IMR-90 (cell line): ENCODE results near the gene FBXW12. TPM values are rescaled to one million over a fixed set of nuclear protein-coding genes. Genes with fewer than 3 reads are reported as not detected.
"Not testable (repeated sequence)": the region's sequence is repeated elsewhere in the genome, so short reads cannot be mapped to it uniquely, and the experiment has no call there.

Source experiments
- ATAC-seq: fragments of 200-7000 bp; cut with Tn5 transposase; 2 replicates; pipeline ENCODE4 v1.9.1; 2020; ENCODE audit warnings: low read depth, mild to moderate bottlenecking, moderate library complexity
- BruUV-seq: library from RNA; stranded (reverse); fragments of 400-500 nt; replicated peaks from 2 replicates; lab custom pipeline; 2021; lab: Mats Ljungman, UMichigan
- CTCF ChIA-PET: fragments of 300-600 bp; formaldehyde crosslinking; extraction: SDS; loops from one replicate; lab custom pipeline; 2021; ENCODE audit warnings: antibody characterized with exemption; lab: Yijun Ruan, JAX
- POLR2A ChIA-PET: fragments of 300-600 bp; sonication (Branson Sonifier 250); formaldehyde crosslinking; loops from one replicate; lab custom pipeline; 2022; ENCODE audit warnings: antibody characterized with exemption; ENCODE audit not compliant: unreplicated experiment; lab: Charles Lee
- DNase-seq: peaks from one replicate; pipeline ENCODE4 v3.0.0; 2013
- H2AFZ ChIP-seq: replicated peaks from 2 replicates; pipeline ENCODE3; 2013; ENCODE audit warnings: low read length, mild to moderate bottlenecking; ENCODE audit not compliant: poor library complexity
- H2AK5ac ChIP-seq: 2 replicates; pipeline ENCODE4 v1.6.1; 2013; ENCODE audit warnings: low read depth, low read length, inconsistent platforms
- H2AK9ac ChIP-seq: replicated peaks from 2 replicates; pipeline ENCODE3; 2013; ENCODE audit warnings: mild to moderate bottlenecking, low read depth, low read length, moderate library complexity; ENCODE audit not compliant: poor library complexity
- H2BK120ac ChIP-seq: 2 replicates; pipeline ENCODE4 v1.6.1; 2013; ENCODE audit warnings: low read depth, low read length, inconsistent platforms
- H2BK15ac ChIP-seq: 3 replicates; pipeline ENCODE4 v1.6.1; 2013; ENCODE audit warnings: low read depth, low read length, inconsistent platforms
- H2BK20ac ChIP-seq: 2 replicates; pipeline ENCODE4 v1.6.1; 2013; ENCODE audit warnings: low read depth, mild to moderate bottlenecking, inconsistent platforms, low read length, moderate library complexity
- H2BK5ac ChIP-seq: 2 replicates; pipeline ENCODE4 v1.6.1; 2013; ENCODE audit warnings: mild to moderate bottlenecking, low read depth, low read length, inconsistent platforms; ENCODE audit not compliant: poor library complexity, severe bottlenecking
- H3K14ac ChIP-seq: replicated peaks from 2 replicates; pipeline ENCODE4 v1.6.1; 2013; ENCODE audit warnings: low read depth, low read length, inconsistent platforms
- H3K18ac ChIP-seq: 2 replicates; pipeline ENCODE4 v1.6.1; 2013; ENCODE audit warnings: low read depth, low read length, control low read depth
- H3K23ac ChIP-seq: 2 replicates; pipeline ENCODE4 v1.6.1; 2013; ENCODE audit warnings: low read depth, low read length, inconsistent platforms
- H3K27ac ChIP-seq: 2 replicates; pipeline ENCODE4 v1.5.1; 2013; ENCODE audit warnings: mild to moderate bottlenecking, control low read depth, low read length; ENCODE audit not compliant: insufficient read depth
- H3K27me3 ChIP-seq: 2 replicates; pipeline ENCODE4 v1.6.1; 2013; ENCODE audit warnings: low read length; ENCODE audit not compliant: control insufficient read depth, insufficient read depth
- H3K36me3 ChIP-seq: 2 replicates; pipeline ENCODE4 v1.6.1; 2013; ENCODE audit warnings: low read length, mixed read lengths; ENCODE audit not compliant: control insufficient read depth, insufficient read depth
- H3K4ac ChIP-seq: 2 replicates; pipeline ENCODE4 v1.6.1; 2013; ENCODE audit warnings: low read depth, low read length, inconsistent platforms
- H3K4me1 ChIP-seq: 2 replicates; pipeline ENCODE4 v1.6.1; 2013; ENCODE audit warnings: low read length, mixed read lengths; ENCODE audit not compliant: control insufficient read depth, insufficient read depth
- H3K4me2 ChIP-seq: 2 replicates; pipeline ENCODE4 v1.6.1; 2013; ENCODE audit warnings: low read depth, mild to moderate bottlenecking, control low read depth, low read length, moderate library complexity
- H3K4me3 ChIP-seq: 2 replicates; pipeline ENCODE4 v1.5.1; 2013; ENCODE audit warnings: low read depth, mild to moderate bottlenecking, control low read depth, low read length, moderate library complexity; ENCODE audit not compliant: insufficient read depth
- H3K56ac ChIP-seq: 2 replicates; pipeline ENCODE4 v1.6.1; 2013; ENCODE audit warnings: low read length, inconsistent platforms; ENCODE audit not compliant: insufficient read depth; ENCODE audit errors: extremely low read depth
- H3K79me1 ChIP-seq, 2 experiments: 2 replicates each; pipeline ENCODE4 v1.6.1; 2013; ENCODE audit warnings: low read length in 2 of 2, inconsistent platforms in 1 of 2, low read depth in 1 of 2
- H3K9ac ChIP-seq: 2 replicates; pipeline ENCODE4 v1.6.1; 2013; ENCODE audit warnings: low read depth, low read length, control low read depth
- H3K9me1 ChIP-seq: 2 replicates; pipeline ENCODE4 v1.6.1; 2013; ENCODE audit warnings: low read length, inconsistent platforms; ENCODE audit not compliant: insufficient read depth
- H3K9me3 ChIP-seq: 2 replicates; pipeline ENCODE4 v1.6.1; 2013; ENCODE audit warnings: low read length; ENCODE audit not compliant: control insufficient read depth, insufficient read depth
- H4K20me1 ChIP-seq: 2 replicates; pipeline ENCODE4 v1.6.1; 2013; ENCODE audit warnings: low read length, inconsistent platforms; ENCODE audit not compliant: insufficient read depth
- H4K5ac ChIP-seq: 2 replicates; pipeline ENCODE4 v1.6.1; 2013; ENCODE audit warnings: mild to moderate bottlenecking, low read depth, low read length, control low read depth
- H4K8ac ChIP-seq, 2 experiments: 2 replicates each; pipeline ENCODE4 v1.6.1; 2013; ENCODE audit warnings: low read depth in 2 of 2, low read length in 2 of 2, control low read depth in 1 of 2, inconsistent platforms in 1 of 2
- H4K91ac ChIP-seq: 2 replicates; pipeline ENCODE4 v1.6.1; 2013; ENCODE audit warnings: low read depth, low read length, inconsistent platforms; ENCODE audit not compliant: insufficient read depth
- WGBS, 2 experiments: methylation state at CpG; one replicate each; pipeline versions ENCODE4 v1.1.5 to v1.1.7; 2013; ENCODE audit warnings: missing lambda C conversion rate in 2 of 2; ENCODE audit not compliant: insufficient read length in 1 of 2; ENCODE audit errors: extremely low coverage in 2 of 2; 5-methylcytosine and 5-hydroxymethylcytosine counted together
- dilution Hi-C: fragments of 300-500 bp; cut with HindIII; formaldehyde crosslinking; loops from one replicate; pipeline ENCODE4 v1.14.3; 2018; ENCODE audit warnings: low sequenced_read_pairs; ENCODE audit not compliant: unreplicated experiment
- in situ Hi-C: fragments of 300-500 bp; cut with MboI; formaldehyde crosslinking; loops from 3 replicates; pipeline ENCODE4 v1.14.3; 2019; ENCODE audit warnings: low sequenced_read_pairs, inconsistent platforms, mixed read lengths
- intact Hi-C: fragments of 100-400 bp; cut with micrococcal nuclease; formaldehyde crosslinking; loops from 2 replicates; pipeline ENCODE4 v1.10.0; 2022
- polyA plus RNA-seq, 3 experiments: library from polyadenylated mRNA; depleted of rRNA; stranded (reverse); fragments of >200 nt; gene quantifications; 2 replicates each; pipeline ENCODE4 v1.2.3, GENCODE V29; 2012; ENCODE audit warnings: low replicate concordance in 1 of 3
- total RNA-seq: library from RNA; depleted of rRNA; stranded (reverse); fragments of >200 nt; gene quantifications from 2 replicates; pipeline ENCODE4 v1.2.3, GENCODE V29; 2012

The FBXW12 gene
- total and polyA plus RNA-seq, 2 of the 4 experiments (the other 2 are of a cell fraction) = not detected

- intact Hi-C loops, H2BK20ac ChIP-seq, H3K36me3 ChIP-seq, H2AK5ac ChIP-seq, H3K27ac ChIP-seq, CTCF ChIA-PET, H4K8ac ChIP-seq, BruUV-seq, H3K4ac ChIP-seq, H3K18ac ChIP-seq, H3K9me1 ChIP-seq, H3K56ac ChIP-seq, H2BK5ac ChIP-seq, H4K20me1 ChIP-seq, H2AFZ ChIP-seq, H3K27me3 ChIP-seq, POLR2A ChIA-PET, in situ Hi-C loops, dilution Hi-C loops, H3K79me1 ChIP-seq, H4K5ac ChIP-seq, H4K91ac ChIP-seq, H3K4me1 ChIP-seq, H3K4me3 ChIP-seq, H2BK120ac ChIP-seq, H3K23ac ChIP-seq, H2BK15ac ChIP-seq, H3K9ac ChIP-seq, H3K14ac ChIP-seq, H3K9me3 ChIP-seq, H2AK9ac ChIP-seq, H3K4me2 ChIP-seq: not testable (repeated sequence)
- ATAC-seq = peak; percentile 84
- WGBS, 2 experiments = 67% methylated on average over 1 of the region's 5 CpGs; no CpG with 5 or more reads in 1 of the 2 experiments
- DNase-seq = peak; percentile 45
Measured at GRCh38 chr3:48337536-48337935, 34.5 kb upstream of the FBXW12 start.
